H7 (cell line): ENCODE results near the gene NGLY1. TPM values are rescaled to one million over a fixed set of nuclear protein-coding genes. Genes with fewer than 3 reads are reported as not detected.
A peak's percentile ranks its signal among the peaks of the same experiment; 100 is the strongest.

Source experiments
- DNase-seq: peaks from one replicate; pipeline ENCODE4 v3.0.0; 2012
- H3K27me3 ChIP-seq: 2 replicates; pipeline ENCODE4 v1.6.0; 2011; ENCODE audit warnings: mild to moderate bottlenecking, low read length; ENCODE audit not compliant: control insufficient read depth, insufficient read depth
- H3K36me3 ChIP-seq: replicated peaks from 2 replicates; pipeline ENCODE4 v1.5.1; 2011; ENCODE audit warnings: low read length; ENCODE audit not compliant: control insufficient read depth, insufficient read depth
- H3K4me3 ChIP-seq: 2 replicates; pipeline ENCODE4 v1.5.1; 2011; ENCODE audit warnings: low read depth, mild to moderate bottlenecking, control low read depth, low read length, moderate library complexity; ENCODE audit not compliant: insufficient read depth
- total RNA-seq: library from RNA; depleted of rRNA; stranded (reverse); fragments of >200 nt; shearing (Covaris generic); gene quantifications from 2 replicates; pipeline ENCODE4 v1.2.3, GENCODE V29; 2014

The NGLY1 gene
- total RNA-seq, 1 experiment from 2014 or later, result 29.8 TPM

- no peak overlapping the region for H3K4me3 ChIP-seq
- no peak for DNase-seq
- H3K27me3 ChIP-seq, result no peaks in the 10 kb centered on the region
- H3K36me3 ChIP-seq, result no peaks in the 10 kb centered on the region
These were observed 18.5 kb upstream of the NGLY1 start for GRCh38 chr3:25801786-25802185.

GRCh38 chr3:25789596-25790556, 6.6 kb upstream of the NGLY1 start, which contains the start of gene OXSM:
OXSM (plus strand) TSS chr3:25790090; CDS start chr3:25791021, 931 bp downstream.
- Histone ChIP-seq H3K36me3 (no peaks in the 10 kb centered on the region; the same call in 1 of the 2 replicates), H3K27me3 (no peaks in the 10 kb centered on the region), H3K4me3 (peak within 1 kb of the TSS; percentile 57)
- peak; percentile 69 for DNase-seq

- Histone ChIP-seq H3K27me3 (no peaks in the 10 kb centered on the region), H3K36me3 (no peaks in the 10 kb centered on the region; the same call in 1 of the 2 replicates), H3K4me3 (peak overlapping the region; percentile 57)
- DNase-seq, result no peak
These were observed 6.0 kb upstream of the NGLY1 start for GRCh38 chr3:25789209-25789595.

GRCh38 chr3:25787689-25788088, 4.4 kb upstream of the NGLY1 start:
- no peak for DNase-seq
- Histone ChIP-seq H3K36me3 (no peaks in the 10 kb centered on the region; the same call in 1 of the 2 replicates), H3K4me3 (no peak overlapping the region)

DNA sequence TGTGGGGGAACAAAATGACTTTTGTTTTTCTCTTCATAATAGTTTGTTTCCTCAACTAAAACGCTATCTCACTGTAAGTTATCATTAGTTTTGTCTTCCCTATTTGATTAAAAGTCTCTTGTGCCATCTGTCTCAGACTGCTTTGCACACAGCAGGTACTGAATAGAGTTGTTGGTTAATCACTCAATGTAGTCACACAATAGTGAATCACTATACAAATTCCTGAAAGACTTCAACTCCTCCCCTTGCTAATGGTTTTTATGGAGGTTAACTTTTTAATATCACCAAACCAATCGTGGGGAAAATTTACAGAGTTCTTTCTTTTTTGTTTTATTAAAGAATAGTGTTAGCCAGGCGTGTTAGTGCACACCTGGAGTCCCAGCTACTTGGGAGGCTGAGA, 2.6 kb upstream of the NGLY1 start:
- Histone ChIP-seq H3K27me3 (no peaks in the 10 kb centered on the region), H3K4me3 (no peak overlapping the region), H3K36me3 (no peaks in the 10 kb centered on the region)
- DNase-seq, result no peak

More at GRCh38 chr3:25787689-25788088, 4.4 kb upstream of the NGLY1 start:
- H3K27me3 ChIP-seq, result no peaks in the 10 kb centered on the region

GRCh38 chr3:25784971-25785370, 1.7 kb upstream of the NGLY1 start:
- no peak overlapping the region for H3K4me3 ChIP-seq
- DNase-seq, result no peak
- H3K27me3 ChIP-seq, result no peaks in the 10 kb centered on the region
- no peaks in the 10 kb centered on the region for H3K36me3 ChIP-seq

DNA sequence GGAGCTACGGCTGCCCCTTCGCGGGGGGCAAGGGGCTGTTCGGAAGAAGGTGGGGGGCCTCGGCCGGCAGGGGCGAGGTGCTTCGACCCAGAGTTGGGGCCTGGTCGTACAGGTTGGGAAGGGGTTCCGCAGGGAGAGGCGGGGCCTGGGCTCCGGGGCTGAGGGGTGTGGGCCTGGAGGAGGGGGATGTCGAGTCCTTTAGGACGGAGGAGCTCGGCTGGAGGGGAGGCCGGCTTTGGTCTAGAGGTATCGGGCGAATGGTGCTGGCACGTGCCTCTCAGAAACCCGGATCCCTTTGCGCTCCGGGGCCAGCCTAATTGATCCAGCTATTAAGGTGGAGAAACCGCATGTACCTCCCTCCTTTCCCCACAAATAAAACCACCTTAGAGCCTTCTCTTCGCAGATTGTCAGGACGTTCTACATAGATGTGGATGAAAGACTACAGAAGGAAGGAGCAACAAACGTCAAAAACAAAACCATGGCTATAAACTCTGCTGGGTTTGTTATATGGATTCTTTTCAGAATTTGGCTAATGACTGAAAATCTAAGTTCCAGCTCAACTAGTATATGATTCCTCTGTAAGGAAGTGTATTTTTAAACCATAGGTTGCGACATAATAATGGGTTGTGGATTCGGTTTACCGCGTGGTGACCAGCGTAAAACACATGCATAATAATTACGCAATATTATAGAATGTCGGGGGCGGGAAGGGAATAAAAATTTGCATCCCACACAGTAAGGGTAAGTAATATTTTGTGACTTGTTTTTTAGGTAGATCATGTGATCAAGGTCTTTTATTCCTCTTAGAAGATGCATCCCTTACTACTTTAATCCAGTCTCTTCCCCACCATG, 644 bp upstream of the NGLY1 start:
- no peaks in the 10 kb centered on the region for H3K27me3 ChIP-seq
- DNase-seq, result no peak
- peak overlapping the region; percentile 52 for H3K4me3 ChIP-seq
- H3K36me3 ChIP-seq, result no peaks in the 10 kb centered on the region

- Histone ChIP-seq H3K36me3 (no peaks in the 10 kb centered on the region), H3K4me3 (peak overlapping the region; percentile 80), H3K27me3 (no peaks in the 10 kb centered on the region)
- no peak for DNase-seq
These were observed 656 bp downstream of the NGLY1 start for GRCh38 chr3:25782636-25782937.

GRCh38 chr3:25781758-25782594, 1.3 kb downstream of the NGLY1 start:
- peak overlapping the region; percentile 80 for H3K4me3 ChIP-seq
- no peaks in the 10 kb centered on the region for H3K36me3 ChIP-seq
- DNase-seq, result no peak
- H3K27me3 ChIP-seq, result no peaks in the 10 kb centered on the region

- H3K36me3 ChIP-seq, result no peaks in the 10 kb centered on the region
- no peak overlapping the region for H3K4me3 ChIP-seq
- DNase-seq, result no peak
- H3K27me3 ChIP-seq, result no peaks in the 10 kb centered on the region
These were observed 2.0 kb downstream of the NGLY1 start for GRCh38 chr3:25781145-25781757.

- Histone ChIP-seq H3K27me3 (no peaks in the 10 kb centered on the region), H3K36me3 (peaks cover 2% of the 10 kb centered on the region), H3K4me3 (no peak overlapping the region)
- DNase-seq, result no peak
These were observed 2.6 kb downstream of the NGLY1 start for GRCh38 chr3:25780618-25781017.

DNA sequence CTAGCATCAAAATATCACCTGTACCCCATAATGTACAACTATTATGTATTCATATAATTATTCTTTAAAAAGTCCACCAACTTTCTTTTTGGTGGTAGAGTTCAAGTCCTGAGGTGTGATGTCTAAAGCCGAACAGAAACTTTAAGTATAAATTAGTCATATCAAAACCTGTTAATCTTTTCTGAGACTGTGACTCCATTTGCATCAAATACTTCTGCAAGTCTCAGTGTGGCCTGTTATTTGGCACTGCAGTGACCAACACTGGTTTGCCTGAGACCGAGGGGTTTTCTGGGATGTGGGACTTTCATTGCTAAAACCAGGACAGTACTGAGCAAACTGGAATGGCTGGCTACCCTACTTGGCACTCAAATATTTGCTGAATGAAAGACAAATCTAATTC, 7.3 kb downstream of the NGLY1 start:
- Histone ChIP-seq H3K27me3 (no peaks in the 10 kb centered on the region), H3K4me3 (no peak overlapping the region), H3K36me3 (peaks cover 3% of the 10 kb centered on the region)
- DNase-seq, result no peak

GRCh38 chr3:25768851-25769250, 14.4 kb downstream of the NGLY1 start:
- H3K27me3 ChIP-seq, result no peaks in the 10 kb centered on the region
- no peak for DNase-seq
- no peak overlapping the region for H3K4me3 ChIP-seq
- no peaks in the 10 kb centered on the region for H3K36me3 ChIP-seq

- DNase-seq, result no peak
- no peaks in the 10 kb centered on the region for H3K27me3 ChIP-seq
These were observed 31.5 kb downstream of the NGLY1 start for GRCh38 chr3:25751725-25752124.

More at GRCh38 chr3:25751725-25752124, 31.5 kb downstream of the NGLY1 start:
- H3K36me3 ChIP-seq, result peaks cover 2% of the 10 kb centered on the region
- no peak overlapping the region for H3K4me3 ChIP-seq
